ENCODE results near the gene SPART. TPM values are rescaled to one million over a fixed set of nuclear protein-coding genes. Genes with fewer than 3 reads are reported as not detected.

The SPART gene
- total RNA-seq, 1 donor, result 102 TPM

- H3K4me1 ChIP-seq (ENCODE audit: insufficient read depth, low read length), result peaks cover 13% of the 10 kb centered on the region
- H3K9me3 ChIP-seq (ENCODE audit: low read depth, low read length), result no peaks in the 10 kb centered on the region
- no peak overlapping the region for H3K4me2 ChIP-seq (ENCODE audit: insufficient read depth, low read length)
- no peaks in the 10 kb centered on the region for H4K20me1 ChIP-seq (ENCODE audit: insufficient read depth, low read length)
- no peaks in the 10 kb centered on the region for H3K36me3 ChIP-seq (ENCODE audit: insufficient read depth, low read length)
- H2AFZ ChIP-seq (ENCODE audit: low read length), result no peak overlapping the region
- H3K79me2 ChIP-seq (ENCODE audit: insufficient read depth, low read length), result no peaks in the 10 kb centered on the region
- no peak for DNase-seq (ENCODE audit: insufficient read length, low spot score, missing footprints)
- no peak overlapping the region for H3K27ac ChIP-seq (ENCODE audit: low read depth, low read length)
- TF ChIP-seq, protein P1, sequence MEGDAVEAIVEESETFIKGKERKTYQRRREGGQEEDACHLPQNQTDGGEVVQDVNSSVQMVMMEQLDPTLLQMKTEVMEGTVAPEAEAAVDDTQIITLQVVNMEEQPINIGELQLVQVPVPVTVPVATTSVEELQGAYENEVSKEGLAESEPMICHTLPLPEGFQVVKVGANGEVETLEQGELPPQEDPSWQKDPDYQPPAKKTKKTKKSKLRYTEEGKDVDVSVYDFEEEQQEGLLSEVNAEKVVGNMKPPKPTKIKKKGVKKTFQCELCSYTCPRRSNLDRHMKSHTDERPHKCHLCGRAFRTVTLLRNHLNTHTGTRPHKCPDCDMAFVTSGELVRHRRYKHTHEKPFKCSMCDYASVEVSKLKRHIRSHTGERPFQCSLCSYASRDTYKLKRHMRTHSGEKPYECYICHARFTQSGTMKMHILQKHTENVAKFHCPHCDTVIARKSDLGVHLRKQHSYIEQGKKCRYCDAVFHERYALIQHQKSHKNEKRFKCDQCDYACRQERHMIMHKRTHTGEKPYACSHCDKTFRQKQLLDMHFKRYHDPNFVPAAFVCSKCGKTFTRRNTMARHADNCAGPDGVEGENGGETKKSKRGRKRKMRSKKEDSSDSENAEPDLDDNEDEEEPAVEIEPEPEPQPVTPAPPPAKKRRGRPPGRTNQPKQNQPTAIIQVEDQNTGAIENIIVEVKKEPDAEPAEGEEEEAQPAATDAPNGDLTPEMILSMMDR (IDR thresholded peaks at IDR 0.05; ENCODE audit: extremely low read depth, low read depth, low read length), result no peak
- no peaks in the 10 kb centered on the region for H3K27me3 ChIP-seq (ENCODE audit: insufficient read depth, low read length)
- H3K4me3 ChIP-seq (ENCODE audit: insufficient read depth, low read length), result no peak overlapping the region
Measured at GRCh38 chr13:36358175-36358718, 12.1 kb upstream of the SPART start.

- Histone ChIP-seq H3K4me1 (ENCODE audit: insufficient read depth, low read length) (peaks cover 7% of the 10 kb centered on the region), H3K4me3 (ENCODE audit: insufficient read depth, low read length) (no peak overlapping the region), H3K9me3 (ENCODE audit: low read depth, low read length) (no peaks in the 10 kb centered on the region), H4K20me1 (ENCODE audit: insufficient read depth, low read length) (no peaks in the 10 kb centered on the region), H3K27me3 (ENCODE audit: insufficient read depth, low read length) (no peaks in the 10 kb centered on the region), H3K79me2 (ENCODE audit: insufficient read depth, low read length) (no peaks in the 10 kb centered on the region), H2AFZ (ENCODE audit: low read length) (no peak overlapping the region), H3K27ac (ENCODE audit: low read depth, low read length) (no peak overlapping the region), H3K4me2 (ENCODE audit: insufficient read depth, low read length) (no peak overlapping the region), H3K36me3 (ENCODE audit: insufficient read depth, low read length) (no peaks in the 10 kb centered on the region)
- DNase-seq (ENCODE audit: insufficient read length, low spot score, missing footprints), result no peak
- TF ChIP-seq, protein P1 (IDR thresholded peaks at IDR 0.05; ENCODE audit: extremely low read depth, low read depth, low read length), result no peak
Measured at GRCh38 chr13:36357692-36358091, 11.5 kb upstream of the SPART start.

DNA sequence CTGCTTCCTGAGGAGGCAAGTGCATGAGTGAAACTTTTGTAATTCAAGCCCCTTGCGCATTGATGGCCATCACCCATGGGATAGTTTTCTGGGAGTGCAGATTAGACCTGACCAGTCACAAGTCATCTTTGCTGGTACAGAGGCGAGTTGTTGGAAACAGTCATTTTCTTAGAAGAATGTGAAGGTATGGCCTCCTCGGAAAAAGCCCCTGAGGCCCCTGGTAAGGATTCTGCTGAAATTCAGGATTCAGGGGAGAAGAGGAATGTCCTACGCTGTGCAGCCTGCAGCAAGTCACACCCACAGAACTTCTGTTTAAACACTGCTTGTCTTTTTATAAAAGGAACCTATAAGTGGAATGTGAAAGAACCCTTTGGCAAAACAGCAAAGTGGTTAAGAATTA is 11.0 kb upstream of the SPART start:
- Histone ChIP-seq H3K4me3 (ENCODE audit: insufficient read depth, low read length) (no peak overlapping the region), H3K27ac (ENCODE audit: low read depth, low read length) (no peak overlapping the region), H3K36me3 (ENCODE audit: insufficient read depth, low read length) (no peaks in the 10 kb centered on the region), H3K4me1 (ENCODE audit: insufficient read depth, low read length) (peaks cover 3% of the 10 kb centered on the region), H4K20me1 (ENCODE audit: insufficient read depth, low read length) (no peaks in the 10 kb centered on the region), H3K27me3 (ENCODE audit: insufficient read depth, low read length) (no peaks in the 10 kb centered on the region), H3K9me3 (ENCODE audit: low read depth, low read length) (no peaks in the 10 kb centered on the region), H3K79me2 (ENCODE audit: insufficient read depth, low read length) (no peaks in the 10 kb centered on the region), H2AFZ (ENCODE audit: low read length) (no peak overlapping the region), H3K4me2 (ENCODE audit: insufficient read depth, low read length) (no peak overlapping the region)
- DNase-seq (ENCODE audit: insufficient read length, low spot score, missing footprints), result no peak
- TF ChIP-seq, protein P1 (IDR thresholded peaks at IDR 0.05; ENCODE audit: extremely low read depth, low read depth, low read length), result no peak

DNA sequence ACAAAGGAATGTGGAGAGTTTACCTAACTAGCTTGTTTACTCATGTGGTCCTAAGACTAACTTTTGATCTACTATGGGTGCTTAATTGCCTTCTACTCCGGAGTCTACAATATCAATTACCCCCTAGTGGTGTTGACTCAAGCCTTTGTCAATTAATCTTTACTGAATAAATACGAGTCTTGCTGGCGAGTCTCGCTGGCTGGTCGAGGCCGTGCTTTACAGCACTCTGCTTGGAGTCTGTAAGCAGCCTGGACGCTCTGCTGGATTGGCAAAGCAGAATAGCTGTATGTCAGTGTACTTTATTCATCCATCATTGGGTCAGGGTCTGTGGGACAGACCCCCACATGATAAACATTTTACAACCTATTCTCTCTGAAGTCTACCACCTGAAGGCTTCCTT is 9.9 kb upstream of the SPART start:
- no peak for DNase-seq (ENCODE audit: insufficient read length, low spot score, missing footprints)
- no peaks in the 10 kb centered on the region for H3K36me3 ChIP-seq (ENCODE audit: insufficient read depth, low read length)
- H3K4me1 ChIP-seq (ENCODE audit: insufficient read depth, low read length), result no peaks in the 10 kb centered on the region
- no peak overlapping the region for H2AFZ ChIP-seq (ENCODE audit: low read length)
- no peaks in the 10 kb centered on the region for H4K20me1 ChIP-seq (ENCODE audit: insufficient read depth, low read length)
- H3K4me3 ChIP-seq (ENCODE audit: insufficient read depth, low read length), result no peak overlapping the region
- TF ChIP-seq, protein P1 (IDR thresholded peaks at IDR 0.05; ENCODE audit: extremely low read depth, low read depth, low read length), result no peak
- H3K27me3 ChIP-seq (ENCODE audit: insufficient read depth, low read length), result no peaks in the 10 kb centered on the region
- H3K4me2 ChIP-seq (ENCODE audit: insufficient read depth, low read length), result no peak overlapping the region
- H3K79me2 ChIP-seq (ENCODE audit: insufficient read depth, low read length), result no peaks in the 10 kb centered on the region
- H3K27ac ChIP-seq (ENCODE audit: low read depth, low read length), result no peak overlapping the region
- no peaks in the 10 kb centered on the region for H3K9me3 ChIP-seq (ENCODE audit: low read depth, low read length)
